ENCODE results near the gene FARP2.
"Not testable (repeated sequence)": the region's sequence is repeated elsewhere in the genome, so short reads cannot be mapped to it uniquely, and the experiment has no call there.

The FARP2 gene

GRCh38 chr2:241396809-241397208 is 40.7 kb downstream of the FARP2 start:
- H3K4me3 ChIP-seq (ENCODE audit: low read depth, low read length): not testable (repeated sequence)

DNA sequence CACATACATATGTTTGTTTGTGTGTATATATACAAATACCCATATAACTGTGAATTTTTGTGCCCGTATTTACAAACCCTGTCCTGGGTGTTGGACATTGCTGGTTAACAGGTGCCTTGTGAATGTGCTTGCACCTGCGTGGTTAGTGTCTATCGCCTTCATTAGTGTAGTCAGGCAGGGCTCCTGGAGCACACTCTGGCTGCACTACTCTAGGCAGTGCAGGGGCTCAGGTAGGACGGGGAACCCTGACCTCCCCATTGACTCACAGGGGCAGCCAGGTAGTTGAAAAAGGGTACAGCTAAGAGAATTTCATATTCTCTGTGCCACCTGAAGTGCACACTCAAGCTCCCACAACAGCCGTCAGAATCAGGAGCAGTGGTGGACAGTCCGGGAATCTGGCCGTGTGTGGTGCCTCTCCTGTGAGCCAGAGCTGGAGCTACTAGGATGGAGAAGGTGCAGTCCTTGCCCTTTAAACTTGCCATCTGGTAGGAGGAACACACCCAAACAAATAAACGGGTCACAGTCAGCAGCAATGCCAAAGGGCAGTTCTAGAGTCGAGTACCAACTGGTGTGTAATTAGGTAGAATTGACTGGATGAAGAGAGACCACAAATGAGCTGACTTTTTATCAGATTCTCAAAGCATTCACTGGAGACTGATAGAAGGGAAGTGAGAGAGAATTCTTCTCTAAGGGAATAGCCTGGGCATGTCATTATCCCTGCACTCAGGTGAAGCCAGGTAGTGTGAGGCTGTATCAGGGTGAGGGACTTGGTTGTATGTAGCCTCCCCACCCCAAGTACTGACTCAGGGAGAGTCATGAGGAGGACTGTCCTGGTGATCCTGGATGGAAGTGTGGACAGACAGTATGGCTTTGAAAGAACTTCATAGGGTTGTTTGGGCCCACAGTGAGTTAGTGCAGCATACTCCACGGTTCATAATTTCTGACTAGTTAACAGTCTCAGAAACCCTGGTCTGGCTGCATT is 44.1 kb downstream of the FARP2 start:
- H3K4me3 ChIP-seq (ENCODE audit: low read depth, low read length): no peak overlapping the region

- H3K4me3 ChIP-seq (ENCODE audit: low read depth, low read length): no peak overlapping the region
Observed at GRCh38 chr2:241408849-241409248, 52.8 kb downstream of the FARP2 start.

DNA sequence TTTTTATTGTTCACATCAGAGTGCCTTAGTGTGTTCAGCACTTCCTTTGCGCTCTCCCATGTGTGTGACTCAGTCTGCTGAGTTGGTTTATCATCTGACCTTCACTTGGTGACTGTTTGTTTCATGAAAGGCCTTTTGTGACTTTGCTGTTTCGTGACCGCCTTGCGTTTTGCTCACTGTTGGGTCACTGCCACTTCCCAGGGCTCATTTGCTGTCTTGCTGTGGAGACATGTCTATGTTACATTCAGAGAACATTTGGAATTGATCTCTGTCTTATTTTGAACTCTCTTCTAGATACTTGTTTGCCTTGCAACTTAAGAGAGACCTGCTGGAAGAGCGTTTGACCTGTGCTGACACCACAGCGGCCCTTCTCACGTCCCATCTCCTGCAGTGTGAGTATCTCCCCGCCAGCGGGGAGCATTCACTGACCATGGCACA is 54.7 kb downstream of the FARP2 start:
- H3K4me3 ChIP-seq (ENCODE audit: low read depth, low read length): no peak overlapping the region

GRCh38 chr2:241412144-241412543 is 56.1 kb downstream of the FARP2 start:
- no peak overlapping the region for H3K4me3 ChIP-seq (ENCODE audit: low read depth, low read length)

DNA sequence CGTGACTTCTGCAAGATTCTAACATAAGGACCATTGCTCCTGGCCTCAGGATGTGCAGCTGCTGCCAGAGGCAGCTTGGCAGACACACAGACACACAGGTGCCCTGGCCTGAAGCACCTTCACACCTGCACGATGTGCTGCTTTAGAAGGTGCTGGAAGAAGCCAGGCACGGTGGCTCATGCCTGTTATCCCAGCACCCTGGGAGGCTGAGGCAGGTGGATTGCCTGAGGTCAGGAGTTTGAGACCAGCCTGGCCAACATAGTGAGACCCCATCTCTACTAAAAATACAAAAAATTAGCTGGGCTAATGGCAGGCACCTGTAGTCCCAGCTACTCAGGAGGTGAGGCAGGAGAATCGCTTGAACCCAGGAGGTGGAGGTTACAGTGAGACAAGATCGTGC is 57.4 kb downstream of the FARP2 start:
- not testable (repeated sequence) for H3K4me3 ChIP-seq (ENCODE audit: low read depth, low read length)

- H3K4me3 ChIP-seq (ENCODE audit: low read depth, low read length): no peak overlapping the region
Observed at GRCh38 chr2:241413929-241414580, 58.0 kb downstream of the FARP2 start.

DNA sequence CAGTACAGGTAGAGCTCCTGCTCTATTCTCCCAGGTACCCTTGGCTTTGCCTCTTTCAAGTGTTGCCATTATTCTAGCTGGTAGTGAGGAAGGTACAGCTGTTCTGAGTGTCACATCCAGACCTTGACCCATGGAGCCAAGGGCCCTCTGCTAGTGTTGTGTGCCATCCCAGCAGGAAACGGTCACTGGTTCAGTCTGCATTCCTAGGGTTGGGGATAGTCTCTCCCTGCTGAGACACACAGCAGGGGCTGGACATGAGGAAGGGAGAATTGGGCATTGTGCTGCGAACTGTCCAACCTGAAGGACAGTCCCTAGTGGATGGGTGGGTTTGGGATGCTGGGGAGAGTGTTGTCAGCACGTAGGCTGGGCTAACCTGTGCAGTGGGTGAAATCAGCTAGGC is 59.1 kb downstream of the FARP2 start:
- H3K4me3 ChIP-seq (ENCODE audit: low read depth, low read length): no peak overlapping the region

GRCh38 chr2:241417626-241418025 is 61.5 kb downstream of the FARP2 start:
- no peak overlapping the region for H3K4me3 ChIP-seq (ENCODE audit: low read depth, low read length)

- H3K4me3 ChIP-seq (ENCODE audit: low read depth, low read length): no peak overlapping the region
Observed at GRCh38 chr2:241421330-241421729, 65.2 kb downstream of the FARP2 start.

DNA sequence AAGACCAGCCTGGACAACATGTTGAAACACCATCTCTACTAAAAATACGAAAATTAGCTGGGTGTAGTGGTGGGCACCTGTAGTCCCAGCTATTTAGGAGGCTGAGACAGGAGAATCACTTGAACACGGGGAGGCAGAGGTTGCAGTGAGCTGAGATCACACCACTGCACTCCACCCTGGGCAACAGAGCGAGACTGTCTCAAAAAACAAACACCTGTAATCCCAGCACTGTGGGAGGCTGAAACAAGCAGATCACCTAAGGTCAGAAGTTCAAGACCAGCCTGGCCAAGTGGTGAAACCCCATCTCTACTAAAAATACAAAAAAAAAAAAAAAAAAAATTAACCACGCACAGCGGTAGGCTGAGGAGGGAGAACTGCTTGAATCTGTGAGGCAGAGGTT is 65.9 kb downstream of the FARP2 start:
- not testable (repeated sequence) for H3K4me3 ChIP-seq (ENCODE audit: low read depth, low read length)

DNA sequence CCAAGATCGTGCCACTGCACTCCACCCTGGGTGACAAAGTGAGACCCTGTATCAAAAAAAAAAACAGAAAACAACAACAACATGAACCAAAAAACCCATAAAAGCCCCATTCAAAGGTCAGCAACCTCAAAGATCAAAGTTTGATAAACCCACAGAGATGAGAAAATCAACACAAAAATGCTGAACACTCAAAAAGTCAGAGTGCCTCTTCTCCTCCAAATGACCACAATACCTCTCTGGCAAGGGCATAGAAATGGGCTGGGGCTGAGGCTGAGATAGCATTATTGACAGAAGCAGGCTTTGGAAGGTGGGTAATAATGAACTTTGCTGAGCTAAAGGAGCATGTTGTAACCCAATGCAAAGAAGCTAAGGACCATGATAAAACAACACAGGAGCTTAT is 66.3 kb downstream of the FARP2 start:
- no peak overlapping the region for H3K4me3 ChIP-seq (ENCODE audit: low read depth, low read length)

GRCh38 chr2:241423489-241423888 is 67.4 kb downstream of the FARP2 start:
- not testable (repeated sequence) for H3K4me3 ChIP-seq (ENCODE audit: low read depth, low read length)

- H3K4me3 ChIP-seq (ENCODE audit: low read depth, low read length): no peak overlapping the region
Observed at GRCh38 chr2:241425368-241425767, 69.3 kb downstream of the FARP2 start.

- H3K4me3 ChIP-seq (ENCODE audit: low read depth, low read length): no peak overlapping the region
Observed at GRCh38 chr2:241430178-241430577, 74.1 kb downstream of the FARP2 start.

DNA sequence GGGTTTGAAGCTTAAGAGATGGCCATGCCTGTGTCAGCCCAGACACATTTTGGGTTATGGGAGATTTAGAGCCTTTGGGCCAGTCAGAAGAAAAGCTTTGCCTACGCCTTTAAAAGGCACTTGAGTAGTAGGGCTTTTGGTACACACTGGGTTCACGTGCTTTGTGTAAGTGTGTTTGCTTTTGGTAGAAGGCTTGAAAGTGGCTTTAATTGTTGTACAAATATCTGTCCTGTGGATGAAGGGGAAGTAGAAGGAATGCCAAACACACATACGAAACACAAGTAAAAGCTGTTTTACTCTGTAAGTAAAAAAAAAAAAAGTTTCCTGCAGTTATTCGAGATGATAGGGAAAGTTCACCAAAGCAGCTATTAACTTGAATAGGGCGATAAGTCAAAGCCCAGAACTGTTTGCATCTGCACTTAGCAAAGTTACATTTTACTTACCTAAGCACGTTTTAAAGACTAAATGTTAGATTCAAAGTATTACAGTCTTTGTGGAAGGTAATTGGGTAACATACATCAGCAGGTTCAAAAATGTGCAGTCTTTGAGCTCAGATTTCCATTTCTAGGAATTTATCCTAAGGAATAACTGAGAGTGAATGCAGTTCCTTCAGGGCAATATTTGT is 76.9 kb downstream of the FARP2 start:
- H3K4me3 ChIP-seq (ENCODE audit: low read depth, low read length): no peak overlapping the region

- no peak overlapping the region for H3K4me3 ChIP-seq (ENCODE audit: low read depth, low read length)
Observed at GRCh38 chr2:241437179-241437578, 81.1 kb downstream of the FARP2 start.

GRCh38 chr2:241441492-241441891 is 85.4 kb downstream of the FARP2 start:
- H3K4me3 ChIP-seq (ENCODE audit: low read depth, low read length): no peak overlapping the region

- no peak overlapping the region for H3K4me3 ChIP-seq (ENCODE audit: low read depth, low read length)
Observed at GRCh38 chr2:241443486-241444223, 87.6 kb downstream of the FARP2 start.

DNA sequence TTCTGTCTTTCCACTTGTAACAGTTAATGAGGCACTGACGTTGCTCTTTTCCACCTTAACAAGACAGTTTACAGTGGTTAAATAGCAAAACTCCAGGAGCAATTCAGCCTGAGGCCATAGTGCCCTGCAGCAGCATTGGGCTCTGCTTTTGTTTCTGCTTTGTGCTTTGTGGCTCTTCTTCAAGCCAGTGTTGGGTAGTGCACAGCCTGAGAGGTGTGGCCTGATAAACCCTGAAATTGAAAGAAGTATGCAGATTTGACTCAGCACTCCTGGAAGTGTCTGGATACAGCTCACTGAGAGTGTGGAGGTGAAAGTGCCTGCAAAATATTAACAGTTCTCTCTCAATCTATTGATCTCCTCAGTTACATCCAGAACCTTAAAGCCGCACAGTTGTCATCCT is 89.3 kb downstream of the FARP2 start:
- no peak overlapping the region for H3K4me3 ChIP-seq (ENCODE audit: low read depth, low read length)

- not testable (repeated sequence) for H3K4me3 ChIP-seq (ENCODE audit: low read depth, low read length)
Observed at GRCh38 chr2:241450092-241450491, 94.0 kb downstream of the FARP2 start.
